SU-DHL-6 (cell line): ENCODE measurements around the gene INSM1.

Experiments
- EZH2phosphoT487 ChIP-seq: fragments of 200-600 bp; sonication (generic), shearing (Covaris generic); conservative IDR thresholded peaks from 2 replicates; pipeline ENCODE4 v1.6.1; 2018; ENCODE audit warnings: mild to moderate bottlenecking, antibody characterized with exemption, low read length, moderate library complexity, mixed read lengths
- TF ChIP-seq, protein P1 (sequence below): fragments of 200-600 bp; sonication (generic); IDR thresholded peaks from one replicate; pipeline ENCODE4 v1.5.1; 2017; ENCODE audit warnings: antibody characterized with exemption, mild to moderate bottlenecking, low read length, moderate library complexity; ENCODE audit not compliant: insufficient read depth, poor library complexity, severe bottlenecking

DNA sequence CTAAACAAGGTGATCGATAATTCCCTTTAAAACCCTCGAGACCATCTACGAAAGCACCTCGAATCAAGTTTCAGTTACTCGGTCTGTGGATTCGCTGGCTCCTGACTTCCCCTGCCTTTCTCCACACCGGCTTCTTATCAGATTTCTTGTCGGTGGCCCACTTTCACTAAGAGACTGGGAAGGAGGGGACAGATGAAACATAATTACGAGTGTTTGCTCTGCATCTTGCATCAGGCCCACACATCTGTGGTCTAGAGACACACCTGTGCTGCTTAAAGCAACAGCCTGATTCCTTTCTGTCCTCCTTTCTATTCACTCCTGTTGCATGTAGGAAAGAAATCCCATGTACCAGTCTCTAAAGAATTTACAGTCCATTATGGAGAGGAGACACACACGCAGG, 37.7 kb downstream of the INSM1 start:
- TF ChIP-seq, protein P1, sequence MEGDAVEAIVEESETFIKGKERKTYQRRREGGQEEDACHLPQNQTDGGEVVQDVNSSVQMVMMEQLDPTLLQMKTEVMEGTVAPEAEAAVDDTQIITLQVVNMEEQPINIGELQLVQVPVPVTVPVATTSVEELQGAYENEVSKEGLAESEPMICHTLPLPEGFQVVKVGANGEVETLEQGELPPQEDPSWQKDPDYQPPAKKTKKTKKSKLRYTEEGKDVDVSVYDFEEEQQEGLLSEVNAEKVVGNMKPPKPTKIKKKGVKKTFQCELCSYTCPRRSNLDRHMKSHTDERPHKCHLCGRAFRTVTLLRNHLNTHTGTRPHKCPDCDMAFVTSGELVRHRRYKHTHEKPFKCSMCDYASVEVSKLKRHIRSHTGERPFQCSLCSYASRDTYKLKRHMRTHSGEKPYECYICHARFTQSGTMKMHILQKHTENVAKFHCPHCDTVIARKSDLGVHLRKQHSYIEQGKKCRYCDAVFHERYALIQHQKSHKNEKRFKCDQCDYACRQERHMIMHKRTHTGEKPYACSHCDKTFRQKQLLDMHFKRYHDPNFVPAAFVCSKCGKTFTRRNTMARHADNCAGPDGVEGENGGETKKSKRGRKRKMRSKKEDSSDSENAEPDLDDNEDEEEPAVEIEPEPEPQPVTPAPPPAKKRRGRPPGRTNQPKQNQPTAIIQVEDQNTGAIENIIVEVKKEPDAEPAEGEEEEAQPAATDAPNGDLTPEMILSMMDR, result no peak
- no peak for TF ChIP-seq EZH2phosphoT487
